NCI-H2171 (cell line): ENCODE measurements around the gene GPR137B.

Source experiments
- DNase-seq: peaks from one replicate; lab custom pipeline; 2025; lab: John Stamatoyannopoulos, UW

The GPR137B gene

GRCh38 chr1:236201786-236202185 lies 59.4 kb downstream of the GPR137B start:
- no peak for DNase-seq

- no peak for DNase-seq
These were observed 61.7 kb downstream of the GPR137B start for GRCh38 chr1:236204039-236204438.

GRCh38 chr1:236204656-236205055 lies 62.3 kb downstream of the GPR137B start:
- no peak for DNase-seq

- DNase-seq, result no peak
These were observed 64.2 kb downstream of the GPR137B start for GRCh38 chr1:236206548-236206947.

GRCh38 chr1:236207121-236207520 lies 64.8 kb downstream of the GPR137B start:
- DNase-seq, result no peak

- DNase-seq, result no peak
These were observed 65.2 kb downstream of the GPR137B start for GRCh38 chr1:236207569-236207968.

- no peak for DNase-seq
These were observed 66.8 kb downstream of the GPR137B start for GRCh38 chr1:236209185-236209584.

GRCh38 chr1:236209713-236210112 lies 67.4 kb downstream of the GPR137B start:
- DNase-seq, result no peak

GRCh38 chr1:236211815-236212214 lies 69.5 kb downstream of the GPR137B start:
- DNase-seq, result no peak

GRCh38 chr1:236213534-236213933 lies 71.2 kb downstream of the GPR137B start:
- no peak for DNase-seq

GRCh38 chr1:236214761-236215160 lies 72.4 kb downstream of the GPR137B start:
- no peak for DNase-seq

- DNase-seq, result no peak
These were observed 78.1 kb downstream of the GPR137B start for GRCh38 chr1:236220473-236220872.

- DNase-seq, result no peak
These were observed 80.3 kb downstream of the GPR137B start for GRCh38 chr1:236222632-236223031.

GRCh38 chr1:236228411-236228810 lies 86.1 kb downstream of the GPR137B start:
- no peak for DNase-seq

- DNase-seq, result no peak
These were observed 92.8 kb downstream of the GPR137B start for GRCh38 chr1:236235116-236235515.

GRCh38 chr1:236239092-236239585 lies 96.8 kb downstream of the GPR137B start:
- no peak for DNase-seq

- DNase-seq, result no peak
These were observed 98.3 kb downstream of the GPR137B start for GRCh38 chr1:236240675-236241074.

GRCh38 chr1:236242568-236242967 lies 100.2 kb downstream of the GPR137B start:
- DNase-seq, result no peak

GRCh38 chr1:236247286-236247685 lies 104.9 kb downstream of the GPR137B start:
- DNase-seq, result no peak

- no peak for DNase-seq
These were observed 109.2 kb downstream of the GPR137B start for GRCh38 chr1:236251587-236251986.

- no peak for DNase-seq
These were observed 110.8 kb downstream of the GPR137B start for GRCh38 chr1:236253119-236253518.

- DNase-seq, result no peak
These were observed 111.7 kb downstream of the GPR137B start for GRCh38 chr1:236253918-236254637.

GRCh38 chr1:236257216-236257615 lies 114.9 kb downstream of the GPR137B start:
- no peak for DNase-seq

GRCh38 chr1:236258114-236258622 lies 115.8 kb downstream of the GPR137B start:
- no peak for DNase-seq
